K562 (cell line): ENCODE data around the gene PEX11B. TPM values are rescaled to one million over a fixed set of nuclear protein-coding genes. Genes with fewer than 3 reads are reported as not detected.

Experiments used
- DNMT1 ChIP-seq: fragments of 450-650 bp; IDR thresholded peaks from 2 replicates; pipeline ENCODE4 v1.6.1; 2016; ENCODE audit warnings: antibody characterized with exemption, mild to moderate bottlenecking
- E2F4 ChIP-seq: sonication (generic); formaldehyde crosslinking; IDR thresholded peaks from 2 replicates; pipeline ENCODE4 v1.8.0; 2022; ENCODE audit warnings: mild to moderate bottlenecking, low read depth, missing genetic modification reagents
- FOXP1 ChIP-seq: sonication (generic); formaldehyde crosslinking; IDR thresholded peaks from 2 replicates; pipeline ENCODE4 v1.8.0; 2022; ENCODE audit warnings: mild to moderate bottlenecking, missing genetic modification reagents
- GABPB1 ChIP-seq: sonication (generic); formaldehyde crosslinking; IDR thresholded peaks from 2 replicates; pipeline ENCODE4 v1.8.0; 2022; ENCODE audit warnings: mild to moderate bottlenecking, missing genetic modification reagents
- GTF2A2 ChIP-seq: IDR thresholded peaks from 2 replicates; pipeline ENCODE4 v1.6.1; 2016; ENCODE audit warnings: mild to moderate bottlenecking, missing genetic modification characterization, missing compliant biosample characterization
- HMG20B ChIP-seq: fragments of 250-450 bp; sonication (Bioruptor Pico); IDR thresholded peaks from 2 replicates; pipeline ENCODE4 v1.5.0; 2021; ENCODE audit warnings: mild to moderate bottlenecking
- HNRNPH1 ChIP-seq: fragments of 200-400 bp; formaldehyde crosslinking; optimal IDR thresholded peaks from 2 replicates; pipeline ENCODE3; 2017; ENCODE audit warnings: low read depth, mild to moderate bottlenecking, low read length, moderate library complexity
- MIER1 ChIP-seq: fragments of 450-650 bp; IDR thresholded peaks from 2 replicates; pipeline ENCODE4 v1.6.1; 2016; ENCODE audit warnings: antibody characterized with exemption, mild to moderate bottlenecking, low read depth
- NCOA2 ChIP-seq, 2 experiments: fragments of 450-650 bp; IDR thresholded peaks; 2 replicates each; pipeline ENCODE4 v1.6.1; 2018; ENCODE audit warnings: mild to moderate bottlenecking in 2 of 2, moderate library complexity in 1 of 2; ENCODE audit not compliant: partially characterized antibody in 2 of 2
- RBM34 ChIP-seq: fragments of 200-400 bp; formaldehyde crosslinking; IDR thresholded peaks from 2 replicates; pipeline ENCODE4 v1.6.1; 2018; ENCODE audit warnings: low read length, borderline replicate concordance; ENCODE audit not compliant: insufficient read depth
- RBM39 ChIP-seq: fragments of 200-400 bp; formaldehyde crosslinking; optimal IDR thresholded peaks from 2 replicates; pipeline ENCODE3; 2018; ENCODE audit warnings: low read depth, low read length
- SIRT6 ChIP-seq: IDR thresholded peaks from one replicate; pipeline ENCODE4 v1.6.1; 2012; ENCODE audit warnings: low read depth, mild to moderate bottlenecking, control low read depth, inconsistent platforms, low read length, moderate library complexity
- SLC30A9 ChIP-seq: fragments of 250-450 bp; sonication (Bioruptor Pico); IDR thresholded peaks from 2 replicates; pipeline ENCODE4 v1.8.0; 2022; ENCODE audit warnings: mild to moderate bottlenecking, moderate library complexity
- SMAD2 ChIP-seq: fragments of 150-350 bp; IDR thresholded peaks from 2 replicates; pipeline ENCODE4 v1.6.1; 2014; ENCODE audit warnings: low read depth, mild to moderate bottlenecking, low read length
- SMARCE1 ChIP-seq: fragments of 450-650 bp; IDR thresholded peaks from 2 replicates; pipeline ENCODE4 v1.7.1; 2016; ENCODE audit warnings: mild to moderate bottlenecking
- SREBF2 ChIP-seq: sonication (generic); formaldehyde crosslinking; IDR thresholded peaks from 2 replicates; pipeline ENCODE4 v1.4.0; 2020; ENCODE audit warnings: mild to moderate bottlenecking, missing genetic modification reagents
- SRSF7 ChIP-seq: fragments of 200-400 bp; formaldehyde crosslinking; optimal IDR thresholded peaks from 2 replicates; pipeline ENCODE3; 2017; ENCODE audit warnings: mild to moderate bottlenecking, low read depth, low read length
- TAL1 ChIP-seq: fragments of 450-650 bp; IDR thresholded peaks from 2 replicates; pipeline ENCODE4 v1.6.1; 2016; ENCODE audit warnings: mild to moderate bottlenecking
- TCF7L2 ChIP-seq: fragments of 150-350 bp; IDR thresholded peaks from 2 replicates; pipeline ENCODE4 v1.6.1; 2016; ENCODE audit warnings: low read depth, mild to moderate bottlenecking, low read length, moderate library complexity
- WHSC1 ChIP-seq: IDR thresholded peaks from one replicate; pipeline ENCODE4 v1.6.1; 2012; ENCODE audit warnings: low read length, control low read depth, inconsistent platforms
- ZBED1 ChIP-seq: IDR thresholded peaks from 2 replicates; pipeline ENCODE4 v1.6.1; 2014
- ZNF140 ChIP-seq: fragments of 250-450 bp; sonication (Bioruptor Pico); IDR thresholded peaks from 2 replicates; pipeline ENCODE4 v1.8.0; 2021; ENCODE audit warnings: moderate library complexity, mild to moderate bottlenecking, inconsistent platforms
- ZNF316 ChIP-seq: fragments of 450-650 bp; IDR thresholded peaks from 2 replicates; pipeline ENCODE4 v1.6.1; 2016
- polyA plus RNA-seq, 8 experiments: library from polyadenylated mRNA; depleted of rRNA in 4 of 8; stranded (reverse) in 5 of 8; unstranded in 3 of 8; fragments of >200 nt; fragmentation: Nextera tagmentation in 2 of 8; fragmentation: Illumina TruSeq in 1 of 8; extraction: Ambion mirVana in 2 of 8; extraction: Trizol in 1 of 8; gene quantifications; 2 replicates each; pipeline versions ENCODE4 v1.2.1 to v1.2.3, GENCODE V29; 2011 to 2014; ENCODE audit warnings: inconsistent platforms in 1 of 8, missing spikeins in 1 of 8
- total RNA-seq, 7 experiments: library from RNA; depleted of rRNA in 6 of 7; stranded (reverse); fragments of >200 nt in 6 of 7; fragmentation: Illumina TruSeq in 2 of 7; extraction: Trizol in 2 of 7; gene quantifications; 2 replicates each; pipeline versions ENCODE4 v1.2.1 to v1.2.3, GENCODE V29; 2011 to 2021; ENCODE audit warnings: low replicate concordance in 1 of 7
- TF ChIP-seq, protein P1 (sequence below): fragments of 450-650 bp; formaldehyde crosslinking; conservative IDR thresholded peaks from 2 replicates; pipeline ENCODE4 v1.4.0; 2022; ENCODE audit warnings: mild to moderate bottlenecking, missing genetic modification characterization
- TF ChIP-seq, protein P2 (sequence below): sonication (generic); formaldehyde crosslinking; IDR thresholded peaks from 2 replicates; pipeline ENCODE4 v1.8.0; 2022; ENCODE audit warnings: mild to moderate bottlenecking, missing genetic modification reagents

PEX11B gene
- total and polyA plus RNA-seq, 9 of the 15 experiments (the other 6 are each of a cell fraction or from before 2014, with no cell fraction given): 13.2 to 60.0 (median 21.7) TPM

DNA sequence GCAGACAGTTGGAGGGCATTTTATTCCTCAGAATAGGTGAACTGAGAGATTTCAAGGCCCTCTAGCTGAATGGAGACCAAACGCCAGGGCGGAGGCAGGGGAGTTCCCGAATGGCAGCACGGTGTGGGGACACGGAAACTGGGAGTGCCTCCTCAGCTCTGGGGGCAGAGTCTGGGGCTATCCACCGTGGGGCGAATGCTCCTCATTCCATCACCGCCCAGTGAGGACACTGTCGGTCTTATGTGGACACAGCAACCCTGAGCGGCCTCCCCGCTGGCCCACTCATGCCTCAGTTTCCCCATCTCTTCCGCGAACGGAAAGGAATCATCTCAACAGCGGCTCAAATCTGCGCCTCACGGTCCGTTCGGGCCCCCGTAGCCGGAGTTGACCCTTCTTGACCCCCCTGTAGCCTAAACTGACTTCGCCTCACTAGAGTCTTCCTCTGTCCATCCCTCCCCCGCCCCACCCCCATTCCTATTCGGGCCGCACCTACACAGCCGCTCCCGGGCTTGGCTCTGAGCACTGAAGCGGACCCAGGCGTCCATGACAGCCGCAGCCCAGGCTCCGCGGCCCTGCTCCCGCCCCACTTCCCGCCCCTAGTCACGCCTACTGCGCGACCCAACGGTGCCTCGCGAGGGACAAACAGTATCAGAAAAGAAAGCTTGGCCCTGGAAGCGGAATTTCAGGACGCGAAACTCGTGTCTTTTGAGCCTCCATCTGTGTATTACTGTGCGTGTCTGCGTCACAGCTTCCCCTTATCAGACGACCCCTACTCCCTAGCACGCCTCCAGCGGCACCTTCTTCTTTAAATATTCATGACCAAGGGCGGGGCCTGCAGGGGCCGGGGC, at the start of gene PEX11B (continued):
- TF ChIP-seq E2F4 (CRISPR knock-in tag) (no peak), RBM34 (no peak), WHSC1 (no peak), SRSF7 (no peak), TCF7L2 (no peak), SIRT6 (no peak), SREBF2 (CRISPR knock-in tag) (no peak), TAL1 (no peak), GTF2A2 (tag) (no peak), NCOA2 (IDR thresholded peaks at IDR 0.05; ENCODE audit: partially characterized antibody in 2 of 2) (no peak), ZBED1 (no peak), SLC30A9 (CRISPR knock-in tag) (no peak), RBM39 (no peak), DNMT1 (no peak), ZNF140 (no peak), MIER1 (no peak), HNRNPH1 (no peak), FOXP1 (CRISPR knock-in tag) (no peak), HMG20B (CRISPR knock-in tag) (no peak), GABPB1 (peak; percentile 40; the same call in 1 of the 2 replicates), SMARCE1 (no peak), ZNF316 (no peak), SMAD2 (no peak)
- TF ChIP-seq, protein P1, sequence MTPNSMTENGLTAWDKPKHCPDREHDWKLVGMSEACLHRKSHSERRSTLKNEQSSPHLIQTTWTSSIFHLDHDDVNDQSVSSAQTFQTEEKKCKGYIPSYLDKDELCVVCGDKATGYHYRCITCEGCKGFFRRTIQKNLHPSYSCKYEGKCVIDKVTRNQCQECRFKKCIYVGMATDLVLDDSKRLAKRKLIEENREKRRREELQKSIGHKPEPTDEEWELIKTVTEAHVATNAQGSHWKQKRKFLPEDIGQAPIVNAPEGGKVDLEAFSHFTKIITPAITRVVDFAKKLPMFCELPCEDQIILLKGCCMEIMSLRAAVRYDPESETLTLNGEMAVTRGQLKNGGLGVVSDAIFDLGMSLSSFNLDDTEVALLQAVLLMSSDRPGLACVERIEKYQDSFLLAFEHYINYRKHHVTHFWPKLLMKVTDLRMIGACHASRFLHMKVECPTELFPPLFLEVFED (CRISPR knock-in tag): no peak
- TF ChIP-seq, protein P2, sequence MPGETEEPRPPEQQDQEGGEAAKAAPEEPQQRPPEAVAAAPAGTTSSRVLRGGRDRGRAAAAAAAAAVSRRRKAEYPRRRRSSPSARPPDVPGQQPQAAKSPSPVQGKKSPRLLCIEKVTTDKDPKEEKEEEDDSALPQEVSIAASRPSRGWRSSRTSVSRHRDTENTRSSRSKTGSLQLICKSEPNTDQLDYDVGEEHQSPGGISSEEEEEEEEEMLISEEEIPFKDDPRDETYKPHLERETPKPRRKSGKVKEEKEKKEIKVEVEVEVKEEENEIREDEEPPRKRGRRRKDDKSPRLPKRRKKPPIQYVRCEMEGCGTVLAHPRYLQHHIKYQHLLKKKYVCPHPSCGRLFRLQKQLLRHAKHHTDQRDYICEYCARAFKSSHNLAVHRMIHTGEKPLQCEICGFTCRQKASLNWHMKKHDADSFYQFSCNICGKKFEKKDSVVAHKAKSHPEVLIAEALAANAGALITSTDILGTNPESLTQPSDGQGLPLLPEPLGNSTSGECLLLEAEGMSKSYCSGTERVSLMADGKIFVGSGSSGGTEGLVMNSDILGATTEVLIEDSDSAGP: peak; percentile 98
